AML-193 (cell line): ENCODE data around the gene SNPH.
"Not testable (repeated sequence)": the region's sequence is repeated elsewhere in the genome, so short reads cannot be mapped to it uniquely, and the experiment has no call there.

Experiments used
- DNase-seq, 2 experiments: peaks; one replicate each; lab custom pipeline; 2025; lab: John Stamatoyannopoulos, UW

Gene SNPH

GRCh38 chr20:1337441-1337840, 71.3 kb downstream of the SNPH start:
- no peak for DNase-seq

GRCh38 chr20:1338096-1338495, 72.0 kb downstream of the SNPH start:
- DNase-seq = no peak

GRCh38 chr20:1338801-1339200, 72.7 kb downstream of the SNPH start:
- DNase-seq = no peak

GRCh38 chr20:1341561-1342265, 75.6 kb downstream of the SNPH start:
- no peak for DNase-seq

- not testable (repeated sequence) for DNase-seq
Observed at GRCh38 chr20:1343446-1344124, 77.5 kb downstream of the SNPH start.

GRCh38 chr20:1345030-1345755, 79.1 kb downstream of the SNPH start:
- DNase-seq = no peak

GRCh38 chr20:1345756-1346093, 79.6 kb downstream of the SNPH start:
- no peak for DNase-seq

GRCh38 chr20:1346315-1346969, 80.3 kb downstream of the SNPH start:
- DNase-seq = no peak

GRCh38 chr20:1353956-1354355, 87.9 kb downstream of the SNPH start:
- DNase-seq = no peak

GRCh38 chr20:1357921-1358671, 92.0 kb downstream of the SNPH start:
- DNase-seq = no peak
